GM18498 (cell line): ENCODE data around the gene MGAT5.
A peak's percentile ranks its signal among the peaks of the same experiment; 100 is the strongest.

Source experiments
- ATAC-seq: cut with Tn5 transposase; IDR thresholded peaks from one replicate; pipeline ENCODE4 v1.9.1; 2021; ENCODE audit warnings: mild to moderate bottlenecking, moderate library complexity; ENCODE audit not compliant: unreplicated experiment

MGAT5 gene

GRCh38 chr2:134253117-134253704 lies 661 bp upstream of the MGAT5 start:
- peak; percentile 73 for ATAC-seq

- ATAC-seq = no peak
These were observed 952 bp downstream of the MGAT5 start for GRCh38 chr2:134254824-134255223.

GRCh38 chr2:134256956-134257355 lies 3.1 kb downstream of the MGAT5 start:
- ATAC-seq = no peak

GRCh38 chr2:134257509-134257908 lies 3.6 kb downstream of the MGAT5 start:
- no peak for ATAC-seq

GRCh38 chr2:134257965-134258683 lies 4.3 kb downstream of the MGAT5 start:
- ATAC-seq = no peak

GRCh38 chr2:134258684-134259388 lies 5.0 kb downstream of the MGAT5 start:
- peak; percentile 56 for ATAC-seq

GRCh38 chr2:134259571-134259970 lies 5.7 kb downstream of the MGAT5 start:
- ATAC-seq = no peak

GRCh38 chr2:134259994-134260393 lies 6.1 kb downstream of the MGAT5 start:
- no peak for ATAC-seq

- ATAC-seq = no peak
These were observed 6.8 kb downstream of the MGAT5 start for GRCh38 chr2:134260713-134261112.

GRCh38 chr2:134261398-134262131 lies 7.7 kb downstream of the MGAT5 start:
- ATAC-seq = peak; percentile 48

- peak; percentile 57 for ATAC-seq
These were observed 8.8 kb downstream of the MGAT5 start for GRCh38 chr2:134262684-134263083.

GRCh38 chr2:134268265-134268664 lies 14.4 kb downstream of the MGAT5 start:
- ATAC-seq = no peak

GRCh38 chr2:134269230-134269629 lies 15.4 kb downstream of the MGAT5 start:
- no peak for ATAC-seq

GRCh38 chr2:134269972-134270735 lies 16.3 kb downstream of the MGAT5 start:
- ATAC-seq = no peak

GRCh38 chr2:134271758-134272157 lies 17.9 kb downstream of the MGAT5 start:
- no peak for ATAC-seq

- ATAC-seq = no peak
These were observed 18.9 kb downstream of the MGAT5 start for GRCh38 chr2:134272806-134273205.

GRCh38 chr2:134273256-134273983 lies 19.5 kb downstream of the MGAT5 start:
- ATAC-seq = no peak

GRCh38 chr2:134274121-134274520 lies 20.2 kb downstream of the MGAT5 start:
- no peak for ATAC-seq

- peak; percentile 80 for ATAC-seq
These were observed 21.4 kb downstream of the MGAT5 start for GRCh38 chr2:134275058-134275862.
